Kasumi-1 (cell line): ENCODE results near the gene CPLX4.

Experiments used
- DNase-seq, 2 experiments: peaks; one replicate each; lab custom pipeline; 2025; lab: John Stamatoyannopoulos, UW

CPLX4 gene

GRCh38 chr18:59318460-59319050, at the start of gene CPLX4:
Gene CPLX4 (minus strand): TSS chr18:59318649. CDS start chr18:59318462, 187 bp downstream.
- no peak for DNase-seq

- DNase-seq: no peak
Observed at GRCh38 chr18:59360381-59360780, 41.9 kb upstream of the CPLX4 start.

GRCh38 chr18:59359576-59359952, 41.1 kb upstream of the CPLX4 start:
- no peak for DNase-seq

- DNase-seq: peak; percentile 83 to 86
Observed at GRCh38 chr18:59358712-59359575, 40.5 kb upstream of the CPLX4 start, which contains the start of gene LMAN1. Gene LMAN1 (minus strand): TSS chr18:59359265. CDS start chr18:59359244, 21 bp downstream.

GRCh38 chr18:59358414-59358711, 39.9 kb upstream of the CPLX4 start:
- DNase-seq: peak; percentile 62 to 65

- DNase-seq: no peak
Observed at GRCh38 chr18:59357928-59358327, 39.5 kb upstream of the CPLX4 start.

GRCh38 chr18:59354731-59355130, 36.3 kb upstream of the CPLX4 start:
- DNase-seq: no peak

GRCh38 chr18:59353079-59353680, 34.7 kb upstream of the CPLX4 start:
- no peak for DNase-seq

GRCh38 chr18:59352250-59352855, 33.9 kb upstream of the CPLX4 start:
- no peak for DNase-seq

GRCh38 chr18:59345556-59345955, 27.1 kb upstream of the CPLX4 start:
- DNase-seq: no peak

GRCh38 chr18:59344996-59345395, 26.5 kb upstream of the CPLX4 start:
- DNase-seq: no peak

GRCh38 chr18:59343926-59344325, 25.5 kb upstream of the CPLX4 start:
- no peak for DNase-seq

- DNase-seq: no peak
Observed at GRCh38 chr18:59340817-59341216, 22.4 kb upstream of the CPLX4 start.

GRCh38 chr18:59340312-59340711, 21.9 kb upstream of the CPLX4 start:
- no peak for DNase-seq

- no peak for DNase-seq
Observed at GRCh38 chr18:59332986-59333385, 14.5 kb upstream of the CPLX4 start.

GRCh38 chr18:59328683-59329082, 10.2 kb upstream of the CPLX4 start:
- no peak for DNase-seq

- DNase-seq: no peak
Observed at GRCh38 chr18:59325965-59326364, 7.5 kb upstream of the CPLX4 start.

GRCh38 chr18:59324623-59324971, 6.1 kb upstream of the CPLX4 start:
- DNase-seq: no peak

GRCh38 chr18:59323931-59324622, 5.6 kb upstream of the CPLX4 start:
- DNase-seq: no peak

- DNase-seq: no peak
Observed at GRCh38 chr18:59311631-59312030, 6.8 kb downstream of the CPLX4 start.

GRCh38 chr18:59308938-59309260, 9.6 kb downstream of the CPLX4 start:
- DNase-seq: no peak

GRCh38 chr18:59308248-59308937, 10.1 kb downstream of the CPLX4 start:
- peak; percentile 70 to 75 for DNase-seq
